GM12875 (cell line): ENCODE measurements around the gene ATP6V0D1.

Source experiments
- H3K4me3 ChIP-seq: one replicate; pipeline ENCODE4 v1.5.1; 2011; ENCODE audit warnings: low read depth, low read length, control low read depth
- CTCF ChIP-seq: IDR thresholded peaks from 2 replicates; pipeline ENCODE4 v1.5.1; 2011; ENCODE audit warnings: low read depth, mild to moderate bottlenecking, control low read depth, inconsistent platforms, low read length, moderate library complexity, borderline replicate concordance; ENCODE audit not compliant: insufficient read depth

Gene ATP6V0D1

GRCh38 chr16:67447508-67448076 lies 33.4 kb downstream of the ATP6V0D1 start:
- TF ChIP-seq CTCF: peak; percentile 70

GRCh38 chr16:67446968-67447507 lies 33.9 kb downstream of the ATP6V0D1 start:
- TF ChIP-seq CTCF: no peak

More at GRCh38 chr16:67447508-67448076, 33.4 kb downstream of the ATP6V0D1 start:
- no peak overlapping the region for H3K4me3 ChIP-seq

GRCh38 chr16:67445913-67446907 lies 34.7 kb downstream of the ATP6V0D1 start:
- no peak for TF ChIP-seq CTCF
- H3K4me3 ChIP-seq: no peak overlapping the region

More at GRCh38 chr16:67446968-67447507, 33.9 kb downstream of the ATP6V0D1 start:
- no peak overlapping the region for H3K4me3 ChIP-seq

- no peak for TF ChIP-seq CTCF
- H3K4me3 ChIP-seq: no peak overlapping the region
Observed at GRCh38 chr16:67445441-67445912, 35.5 kb downstream of the ATP6V0D1 start.

GRCh38 chr16:67445126-67445426 lies 35.9 kb downstream of the ATP6V0D1 start:
- TF ChIP-seq CTCF: no peak
- no peak overlapping the region for H3K4me3 ChIP-seq

GRCh38 chr16:67444259-67445125 lies 36.5 kb downstream of the ATP6V0D1 start:
- no peak overlapping the region for H3K4me3 ChIP-seq
- TF ChIP-seq CTCF: no peak
